Gastrocnemius medialis (tissue), 4 donors: Measurements from ENCODE around the gene MIGA1. TPM values are rescaled to one million over a fixed set of nuclear protein-coding genes. Genes with fewer than 3 reads are reported as not detected.
"Not testable (repeated sequence)": the region's sequence is repeated elsewhere in the genome, so short reads cannot be mapped to it uniquely, and the experiment has no call there.

Source experiments
- ATAC-seq, 2 donors: fragments of 150-250 bp; one replicate each; pipeline ENCODE4 v1.9.1; 2016
- DNase-seq, 2 donors: peaks; one replicate each; pipeline ENCODE4 v3.0.0-alpha.2; 2019
- H3K27ac ChIP-seq, 4 donors: fragments of 200-600 bp; sonication (generic); 1 replicate in 1 of 4; 2 replicates in 3 of 4; pipeline ENCODE4 v1.5.1; 2016 to 2018; ENCODE audit warnings: mild to moderate bottlenecking in 2 of 4, moderate library complexity in 1 of 4
- H3K27me3 ChIP-seq, 3 donors: fragments of 200-600 bp; sonication (generic) in 2 of 3; 1 replicate in 1 of 3; 2 replicates in 2 of 3; pipeline versions ENCODE4 v1.5.1 to v1.6.0; 2016 to 2019; ENCODE audit warnings: mild to moderate bottlenecking in 1 of 3, moderate library complexity in 1 of 3
- H3K36me3 ChIP-seq, 2 donors: fragments of 200-600 bp; sonication (generic) in 1 of 2; one replicate each; pipeline ENCODE4 v1.5.1; 2017 to 2018
- H3K4me1 ChIP-seq, 2 donors: fragments of 200-600 bp; sonication (generic) in 1 of 2; one replicate each; pipeline ENCODE4 v1.5.1; 2016 to 2017; ENCODE audit warnings: mild to moderate bottlenecking in 2 of 2
- H3K4me3 ChIP-seq, 4 donors: fragments of 200-600 bp; sonication (generic) in 3 of 4; 1 replicate in 1 of 4; 2 replicates in 3 of 4; pipeline ENCODE4 v1.5.1; 2016 to 2019; ENCODE audit warnings: mild to moderate bottlenecking in 2 of 4
- H3K9me3 ChIP-seq, 3 donors: fragments of 200-600 bp; sonication (generic) in 2 of 3; 1 replicate in 1 of 3; 2 replicates in 2 of 3; pipeline ENCODE4 v1.5.1; 2016 to 2019
- CTCF ChIP-seq, 5 experiments: fragments of 450-650 bp in 3 of 5; fragments of 200-600 bp in 2 of 5; sonication (generic) in 2 of 5; IDR thresholded peaks in 4 of 5; conservative IDR thresholded peaks in 1 of 5; 1 replicate in 4 of 5; 2 replicates in 1 of 5; pipeline ENCODE4 v1.5.1; 2016 to 2019; ENCODE audit warnings: antibody characterized with exemption in 5 of 5, mild to moderate bottlenecking in 3 of 5, moderate library complexity in 3 of 5
- POLR2A ChIP-seq, 2 donors: fragments of 450-650 bp; IDR thresholded peaks; one replicate each; pipeline ENCODE4 v1.6.1; 2017; ENCODE audit warnings: antibody characterized with exemption in 2 of 2, mild to moderate bottlenecking in 2 of 2, moderate library complexity in 2 of 2
- in situ Hi-C, 4 donors: fragments of 200-750 bp; cut with MboI; loops; one replicate each; pipeline versions ENCODE4 v1.15.0 to v1.8.0; 2017; ENCODE audit warnings: low sequenced_read_pairs in 4 of 4
- intact Hi-C: fragments of 100-400 bp; cut with DNase I; formaldehyde crosslinking; loops from one replicate; pipeline ENCODE4 v1.15.1; 2023; ENCODE audit warnings: low total_unique reads
- total RNA-seq, 4 donors: library from RNA; depleted of rRNA; stranded (reverse); fragments of >200 nt; gene quantifications; one replicate each; pipeline versions ENCODE4 v1.1.0 to v1.2.3, GENCODE V29; 2016

Gene MIGA1
- total RNA-seq, 4 donors from 2014 or later: 15.0 to 21.7 (median 19.2) TPM

GRCh38 chr1:77742011-77742555 is 37.4 kb upstream of the MIGA1 start:
- Histone ChIP-seq H3K27me3 (no peaks in the 10 kb centered on the region), H3K9me3 (no peaks in the 10 kb centered on the region), H3K4me1 (peaks cover 3 to 6% of the 10 kb centered on the region in 2 donors), H3K4me3 (no peak overlapping the region), H3K36me3 (peaks cover 3 to 19% of the 10 kb centered on the region in 2 donors), H3K27ac (no peak overlapping the region)
- DNase-seq: no peak
- intact Hi-C loops (no loop called here), in situ Hi-C loops (no loop called here)
- ATAC-seq: no peak
- TF ChIP-seq POLR2A (IDR thresholded peaks at IDR 0.05): no peak
- TF ChIP-seq CTCF (IDR thresholded peaks at IDR 0.05 in 4 of 5, conservative IDR thresholded peaks at IDR 0.05 in 1 of 5): no peak

- intact Hi-C loops: no loop called here
- DNase-seq (no peak), ATAC-seq (peak in 1 of 2 donors; percentile 53)
- in situ Hi-C loops: no loop called here
- no peak overlapping the region for H3K4me3 ChIP-seq
- H3K4me1 ChIP-seq: peaks cover 6 to 11% of the 10 kb centered on the region in 2 donors
- peaks cover 0 to 6% of the 10 kb centered on the region in 2 donors for H3K36me3 ChIP-seq
- peak overlapping the region in 2 of 4 donors; percentile 15 to 43 for H3K27ac ChIP-seq
- H3K27me3 ChIP-seq: no peaks in the 10 kb centered on the region
- TF ChIP-seq POLR2A (IDR thresholded peaks at IDR 0.05) (no peak), CTCF (IDR thresholded peaks at IDR 0.05 in 4 of 5, conservative IDR thresholded peaks at IDR 0.05 in 1 of 5) (no peak)
- no peaks in the 10 kb centered on the region for H3K9me3 ChIP-seq
Measured at GRCh38 chr1:77744576-77744975, 34.9 kb upstream of the MIGA1 start.

- H3K4me1 ChIP-seq: peaks cover 15 to 19% of the 10 kb centered on the region in 2 donors
- intact Hi-C loops, H3K9me3 ChIP-seq, H3K36me3 ChIP-seq, H3K4me3 ChIP-seq, in situ Hi-C loops, DNase-seq, ATAC-seq, H3K27ac ChIP-seq, H3K27me3 ChIP-seq: not testable (repeated sequence)
Measured at GRCh38 chr1:77749489-77749888, 30.0 kb upstream of the MIGA1 start.

GRCh38 chr1:77756052-77756754 is 23.2 kb upstream of the MIGA1 start:
- Histone ChIP-seq H3K4me1 (peaks cover 35 to 45% of the 10 kb centered on the region in 2 donors), H3K27ac (no peak overlapping the region), H3K36me3 (no peaks in the 10 kb centered on the region), H3K9me3 (no peaks in the 10 kb centered on the region), H3K27me3 (no peaks in the 10 kb centered on the region), H3K4me3 (no peak overlapping the region)
- ATAC-seq: no peak
- intact Hi-C loops: loop anchor here (5.0 kb wide), 1 partner anchor 146 kb away; no protein-coding TSS in a partner anchor
- TF ChIP-seq CTCF (IDR thresholded peaks at IDR 0.05 in 4 of 5, conservative IDR thresholded peaks at IDR 0.05 in 1 of 5): no peak
- no peak for TF ChIP-seq POLR2A (IDR thresholded peaks at IDR 0.05)
- in situ Hi-C loops: loop anchor here in 1 of 4 donors (25.0 kb wide), 1 partner anchor 356 kb away; no protein-coding TSS in a partner anchor
- DNase-seq: no peak

GRCh38 chr1:77757066-77757584 is 22.3 kb upstream of the MIGA1 start:
- in situ Hi-C loops (loop anchor here in 1 of 4 donors (25.0 kb wide), 1 partner anchor 355 kb away; no protein-coding TSS in a partner anchor), intact Hi-C loops (loop anchor here (5.0 kb wide), 1 partner anchor 145 kb away; no protein-coding TSS in a partner anchor)
- no peak for ATAC-seq
- Histone ChIP-seq H3K27me3 (no peaks in the 10 kb centered on the region), H3K4me3 (no peak overlapping the region), H3K9me3 (no peaks in the 10 kb centered on the region), H3K36me3 (no peaks in the 10 kb centered on the region), H3K4me1 (peaks cover 35 to 45% of the 10 kb centered on the region in 2 donors), H3K27ac (peak overlapping the region; percentile 82 to 97 (median 88))
- DNase-seq: no peak
- no peak for TF ChIP-seq POLR2A (IDR thresholded peaks at IDR 0.05)
- TF ChIP-seq CTCF (IDR thresholded peaks at IDR 0.05 in 4 of 5, conservative IDR thresholded peaks at IDR 0.05 in 1 of 5): no peak
